ENCODE measurements around the gene PDZRN3.

The PDZRN3 gene

DNA sequence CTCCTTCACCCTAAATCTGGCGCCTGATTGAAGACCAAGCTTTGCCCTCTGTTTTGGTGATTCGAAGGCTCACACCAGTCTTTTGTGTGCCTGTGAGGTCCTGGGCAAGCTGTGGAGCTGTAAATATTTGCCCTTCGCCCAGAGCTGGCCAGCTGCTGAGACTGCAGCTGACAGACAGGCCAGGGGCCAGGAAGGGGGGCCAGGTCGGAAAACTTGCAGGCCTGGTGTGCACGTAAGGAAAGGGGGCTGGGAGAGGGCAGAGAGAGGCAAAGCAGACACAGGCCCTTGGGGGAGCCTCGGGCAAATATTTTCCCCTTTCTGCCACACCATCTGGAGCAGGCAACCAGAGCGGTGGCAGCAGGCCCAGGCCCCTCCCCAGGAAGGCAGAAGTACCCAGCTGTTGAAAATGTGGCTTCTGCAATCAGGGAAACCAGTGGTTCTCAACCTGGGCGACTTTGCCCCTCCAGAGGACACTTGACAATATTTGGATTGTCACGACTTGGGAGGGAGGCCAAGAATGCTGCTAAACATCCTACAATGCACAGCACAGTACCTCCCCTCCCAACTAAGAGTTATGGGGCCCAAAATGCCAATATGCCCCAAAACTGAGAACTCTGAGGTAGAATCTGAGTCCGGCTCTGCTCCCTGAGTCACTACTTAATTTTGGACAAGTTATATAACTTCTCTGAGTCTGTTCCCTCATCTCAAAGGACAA, 2.5 kb downstream of the PDZRN3 start:
- DNase-seq, result no peak

DNA sequence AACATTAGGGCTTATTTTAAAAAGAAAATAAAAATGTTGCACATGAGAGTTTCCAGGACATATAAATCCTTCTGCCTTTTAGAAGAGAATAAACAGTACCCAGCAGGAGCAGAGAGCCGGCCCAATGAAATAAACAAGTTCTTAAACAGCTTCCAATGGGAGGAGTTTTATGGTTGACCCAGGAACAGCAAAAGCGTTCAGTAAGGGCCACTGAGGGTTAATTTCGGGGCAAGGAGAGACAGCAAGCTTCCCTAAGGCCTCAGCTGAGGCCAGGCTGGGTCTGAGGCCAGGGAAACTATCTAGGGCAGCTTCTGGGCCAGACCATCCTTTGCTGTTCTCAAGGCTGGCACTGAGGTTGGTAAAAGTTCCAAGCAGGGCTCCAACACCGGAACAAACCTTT, 3.4 kb downstream of the PDZRN3 start:
- DNase-seq, result no peak

DNA sequence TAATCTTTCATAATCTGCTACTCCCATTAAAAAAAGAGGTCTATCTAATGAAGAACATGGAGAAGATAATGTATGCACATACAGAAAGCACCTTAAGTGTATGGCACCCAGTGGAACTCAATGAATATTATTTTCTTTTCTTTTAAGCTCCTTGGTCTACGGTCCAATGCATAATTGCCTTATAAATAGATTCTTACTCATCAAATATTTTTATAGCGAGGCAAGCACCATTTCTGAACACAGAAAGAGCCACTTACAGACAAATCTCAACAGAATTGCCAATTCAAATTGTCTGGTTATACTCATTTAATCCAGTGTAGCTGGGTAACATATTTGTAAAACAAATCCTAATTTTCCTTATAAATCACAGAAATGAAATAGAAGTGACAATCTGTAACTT, 6.3 kb downstream of the PDZRN3 start:
- no peak for DNase-seq

DNA sequence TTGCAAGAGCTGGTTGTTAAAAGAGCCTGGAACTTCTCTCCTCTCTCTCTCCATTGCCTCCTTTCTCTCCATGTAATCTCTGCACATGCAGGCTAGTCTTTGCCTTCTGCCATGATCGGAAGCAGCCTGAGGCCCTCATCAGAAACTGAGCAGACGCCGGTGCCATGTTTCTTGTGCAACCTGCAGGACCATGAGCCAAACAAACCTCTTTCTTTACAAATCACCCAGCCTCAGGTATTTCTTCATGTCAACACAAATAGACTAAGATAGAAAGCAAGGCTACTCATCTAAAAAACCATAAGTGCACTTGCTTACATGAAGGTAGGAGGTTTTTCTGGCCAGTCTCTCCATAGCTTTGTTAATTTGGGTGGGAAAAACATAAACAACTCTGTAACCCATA, 8.7 kb downstream of the PDZRN3 start:
- DNase-seq, result no peak

DNA sequence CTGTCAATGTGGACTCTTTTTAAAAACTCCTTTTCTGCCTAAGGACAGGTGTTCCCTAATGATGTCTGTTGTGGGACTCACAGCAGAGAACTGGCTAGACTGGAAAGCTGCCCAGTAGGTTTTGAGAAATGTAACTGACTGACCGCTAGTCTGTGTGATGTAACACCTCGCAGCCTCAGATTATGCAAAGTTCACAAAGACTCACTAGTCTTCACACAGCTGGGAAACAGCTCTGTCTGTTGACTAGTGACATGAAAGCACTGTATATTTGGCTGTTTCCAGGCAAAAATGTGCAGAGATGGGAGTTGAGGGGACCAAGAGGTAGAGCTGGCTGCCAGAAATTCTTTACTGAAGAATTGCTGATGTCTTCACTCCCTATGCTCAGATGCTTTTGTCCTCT, 10.3 kb downstream of the PDZRN3 start:
- DNase-seq, result no peak

DNA sequence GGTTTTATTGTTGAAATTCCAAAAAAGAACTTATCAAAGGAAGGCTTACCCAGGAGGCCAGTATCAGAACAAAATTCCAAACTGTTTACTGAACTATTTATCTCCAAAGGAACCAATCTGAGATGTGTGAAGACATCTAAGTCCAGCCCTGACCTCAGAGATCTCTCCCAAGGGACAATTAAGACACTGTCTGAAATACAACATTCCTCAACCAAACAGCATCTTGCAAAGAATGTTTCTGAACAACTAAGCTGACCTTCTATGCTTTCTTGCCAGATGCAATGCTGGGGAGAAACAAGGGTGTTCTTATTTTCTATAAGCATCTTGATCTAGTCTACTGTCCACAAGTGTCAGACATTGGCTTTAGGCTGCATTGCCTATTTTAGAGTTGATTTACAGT, 13.6 kb downstream of the PDZRN3 start:
- no peak for DNase-seq

DNA sequence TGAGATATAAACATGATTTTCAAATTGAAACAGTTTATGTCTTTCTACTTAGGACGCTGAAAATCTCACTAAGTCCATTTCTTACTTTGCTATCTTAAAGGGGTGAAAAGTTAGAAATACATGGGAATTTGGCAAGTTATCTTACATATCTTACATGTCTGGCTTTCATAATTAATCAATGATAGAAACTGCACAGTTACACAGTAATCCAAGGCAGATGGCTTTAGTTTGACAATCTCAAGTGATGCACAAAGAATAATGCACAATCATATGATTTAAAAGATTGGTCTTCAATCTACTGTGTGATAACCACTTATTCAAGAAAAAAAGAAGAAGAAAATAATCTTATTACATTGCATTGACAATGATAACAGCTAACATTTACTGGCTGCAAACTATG, 14.2 kb downstream of the PDZRN3 start:
- no peak for DNase-seq

DNA sequence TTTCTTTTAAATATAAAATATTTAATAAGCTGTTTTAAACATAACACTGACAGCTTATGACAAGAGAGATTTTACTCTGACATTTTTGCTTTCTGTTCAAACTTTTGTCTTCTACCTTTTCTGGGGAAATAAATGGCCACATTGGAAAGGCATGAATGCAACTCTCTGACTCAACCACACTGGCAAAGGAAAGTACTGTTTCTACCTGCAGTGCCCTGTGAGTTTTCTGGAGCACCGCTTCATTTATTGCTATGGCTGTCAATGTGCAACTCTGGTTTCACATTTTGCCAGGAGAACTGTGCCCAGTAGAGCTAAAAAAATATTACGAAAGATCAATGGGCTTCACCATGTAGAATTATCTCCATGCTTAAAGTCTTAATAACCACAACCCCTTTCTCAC, 15.1 kb downstream of the PDZRN3 start:
- DNase-seq, result no peak

DNA sequence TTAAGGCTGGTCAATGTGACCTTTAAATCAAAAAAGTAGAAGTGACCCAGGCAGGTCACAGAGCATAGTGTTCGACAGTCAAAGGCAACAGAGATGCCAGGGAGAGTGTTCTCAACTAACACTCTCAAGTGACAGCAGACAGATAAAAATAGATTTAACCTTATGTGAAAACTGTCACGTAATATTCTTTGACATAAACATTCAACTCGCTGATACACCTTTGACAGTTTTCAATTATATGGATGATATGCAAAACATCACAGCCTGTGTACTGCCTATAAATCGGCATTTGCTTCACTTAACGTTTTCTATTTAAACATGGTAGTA, 15.5 kb downstream of the PDZRN3 start:
- no peak for DNase-seq

DNA sequence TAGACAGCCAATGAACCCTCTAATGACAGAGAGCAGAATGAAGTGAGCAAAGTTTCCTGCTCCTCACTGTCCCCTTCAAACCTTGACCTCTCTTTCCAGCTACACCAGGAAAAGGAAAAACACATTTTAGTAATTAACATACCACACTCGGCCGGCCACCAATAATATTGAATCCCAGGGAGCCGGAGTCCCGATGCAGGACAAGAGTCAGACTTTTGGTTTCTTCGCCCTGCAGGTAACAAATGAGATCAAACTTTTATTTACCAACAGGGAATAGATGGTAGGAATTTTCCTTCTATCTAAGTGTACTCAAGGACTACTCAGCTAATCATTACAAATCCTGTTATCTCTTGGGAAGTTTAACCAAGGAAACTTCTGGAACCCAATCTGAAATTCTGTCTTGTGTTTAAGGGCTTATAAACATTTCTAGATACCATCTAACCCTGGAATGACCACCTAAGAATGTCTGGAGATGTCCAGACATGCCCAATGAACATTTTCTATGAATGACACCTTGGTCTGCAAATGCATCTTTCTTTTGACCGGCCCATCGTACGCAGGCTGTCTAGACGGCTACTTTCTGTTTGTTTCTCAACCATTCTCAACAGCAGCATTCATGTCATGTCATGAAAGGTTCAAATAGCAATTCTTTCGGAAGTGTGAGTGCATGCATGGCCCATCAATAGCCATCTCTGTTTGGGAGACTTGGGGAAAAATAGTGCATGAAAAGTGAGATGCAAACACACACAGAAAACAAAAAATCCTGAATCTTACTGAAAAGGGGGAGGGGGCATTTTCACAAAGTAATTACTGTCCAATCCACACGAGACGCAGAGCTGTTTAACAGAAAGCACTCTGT, 16.1 kb downstream of the PDZRN3 start:
- DNase-seq, result no peak

DNA sequence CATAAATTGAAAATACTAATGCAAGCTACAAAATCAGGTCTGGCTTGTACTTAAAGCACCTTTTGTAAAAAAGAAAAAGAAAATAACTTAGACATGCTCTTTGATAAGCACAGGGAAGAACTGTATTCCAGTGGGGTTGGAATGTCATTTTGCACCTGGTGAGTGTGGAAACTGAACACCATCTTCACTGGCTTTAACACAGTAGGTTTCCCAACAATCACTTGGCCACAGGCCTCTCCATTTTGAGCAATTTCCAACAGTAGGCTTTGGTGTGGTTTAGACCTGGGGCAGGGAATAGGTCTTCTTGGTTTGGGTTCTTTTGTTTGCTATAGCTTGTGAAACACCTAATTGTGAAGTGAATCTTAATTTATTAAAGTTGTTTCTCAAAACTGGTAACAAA, 18.9 kb downstream of the PDZRN3 start:
- no peak for DNase-seq

DNA sequence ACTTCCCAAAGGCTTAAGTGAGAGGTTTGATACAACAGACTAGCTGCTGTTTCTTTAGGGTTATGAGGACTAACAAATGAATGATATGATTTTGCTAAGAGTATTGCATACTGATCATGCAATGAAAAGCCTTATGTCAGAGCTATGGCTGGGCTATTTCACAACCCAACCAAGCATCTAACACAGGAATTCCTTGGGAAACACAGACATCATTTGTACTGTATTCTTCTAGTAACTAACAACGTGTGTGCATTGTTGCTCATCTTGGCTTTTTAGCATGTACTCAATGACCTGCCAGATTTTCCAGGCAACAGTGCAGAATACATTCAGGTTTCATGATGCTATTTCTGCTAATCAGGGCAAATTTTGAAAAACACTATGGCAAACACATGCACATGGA, 19.3 kb downstream of the PDZRN3 start:
- DNase-seq, result no peak

DNA sequence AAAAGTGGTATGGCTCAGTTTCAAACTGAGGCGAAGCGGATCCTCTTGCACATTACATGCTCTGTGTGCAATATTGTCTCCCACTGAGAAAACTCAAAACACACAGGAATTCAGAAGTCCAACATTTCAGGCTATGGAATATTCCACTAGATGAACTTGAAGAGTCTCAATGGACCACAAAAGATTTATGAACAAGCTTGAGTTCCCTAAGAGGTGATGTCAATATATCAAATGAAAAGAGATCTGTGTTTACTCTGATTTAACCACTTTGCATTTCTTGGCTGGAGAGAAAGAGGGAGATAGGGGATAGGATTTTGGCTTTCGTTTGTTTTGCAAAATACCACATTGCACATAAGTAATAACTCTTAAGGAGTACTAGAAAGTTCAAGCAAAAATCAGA, 20.3 kb downstream of the PDZRN3 start:
- DNase-seq, result no peak

DNA sequence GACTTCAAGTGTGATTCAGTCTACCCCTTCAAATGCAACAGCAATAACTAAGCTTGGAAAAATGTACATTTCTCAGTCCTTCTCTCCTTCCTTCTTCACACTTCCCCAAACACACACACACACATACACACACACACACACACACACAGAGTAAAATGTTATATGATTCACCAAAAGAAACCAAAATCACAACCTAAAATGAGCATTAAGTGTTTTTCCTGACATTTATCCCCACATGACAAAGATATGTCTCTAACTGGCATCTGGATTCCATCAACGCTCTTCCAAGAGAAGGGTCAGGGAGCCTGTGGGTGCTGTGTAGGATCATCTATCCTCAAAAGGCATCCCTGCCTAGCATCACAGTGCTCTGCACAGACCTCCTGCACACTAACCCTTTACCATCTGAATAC, 21.0 kb downstream of the PDZRN3 start:
- DNase-seq, result no peak

DNA sequence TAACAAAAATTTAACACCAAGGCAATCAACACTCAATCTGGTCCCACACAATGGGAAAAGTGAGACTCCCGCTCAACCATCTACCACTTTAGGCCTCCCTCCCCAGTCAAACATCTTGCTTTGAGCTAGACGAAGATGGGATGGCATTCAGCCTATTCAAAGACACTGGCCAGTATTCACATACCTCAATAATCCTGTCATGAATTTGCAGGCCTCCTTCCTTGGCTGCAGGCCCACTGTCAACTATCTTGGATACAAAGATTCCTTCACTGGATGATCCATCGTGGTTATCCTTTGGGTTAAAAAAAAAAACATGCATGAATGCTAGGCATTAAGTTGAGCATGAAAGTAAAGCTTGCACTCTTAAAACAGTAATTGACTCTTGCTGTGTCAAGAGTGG, 22.6 kb downstream of the PDZRN3 start:
- DNase-seq, result no peak

DNA sequence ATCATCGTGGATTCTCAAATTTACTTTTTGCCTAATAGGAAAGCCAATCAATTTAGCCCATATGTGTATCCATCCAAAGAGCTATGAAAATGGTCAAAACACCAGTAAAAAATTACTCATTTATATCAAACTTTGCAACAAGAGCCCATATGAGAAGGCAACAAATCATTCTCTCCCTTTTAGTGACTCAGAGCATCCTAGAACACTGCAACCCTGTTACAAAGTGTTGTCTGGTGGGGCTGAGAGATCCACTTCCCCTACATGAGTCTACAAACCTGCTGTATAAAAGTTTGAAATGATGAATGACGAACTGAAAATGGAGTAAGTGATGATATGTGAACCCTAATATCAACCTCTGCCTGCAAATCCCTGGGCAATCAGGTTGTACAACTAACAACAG, 23.3 kb downstream of the PDZRN3 start:
- no peak for DNase-seq

DNA sequence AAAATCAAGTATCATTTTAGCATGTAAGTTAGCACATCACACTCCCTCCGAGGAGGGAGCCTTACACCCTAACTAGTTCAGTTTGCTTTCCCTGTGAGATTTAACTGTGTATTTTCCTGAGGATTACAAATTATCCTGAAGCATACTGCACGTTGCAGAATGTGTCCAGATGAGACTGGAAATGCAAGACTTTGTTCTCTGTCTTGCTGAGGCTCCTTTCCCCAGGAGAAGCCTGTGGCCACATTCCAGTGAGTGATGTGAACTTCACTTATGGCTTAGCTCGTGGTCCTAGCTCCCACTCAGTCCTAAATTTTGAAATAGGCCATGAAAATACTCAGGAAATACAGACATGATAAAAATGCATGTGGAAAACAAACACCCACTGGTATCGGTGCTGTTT, 23.7 kb downstream of the PDZRN3 start:
- DNase-seq, result no peak

DNA sequence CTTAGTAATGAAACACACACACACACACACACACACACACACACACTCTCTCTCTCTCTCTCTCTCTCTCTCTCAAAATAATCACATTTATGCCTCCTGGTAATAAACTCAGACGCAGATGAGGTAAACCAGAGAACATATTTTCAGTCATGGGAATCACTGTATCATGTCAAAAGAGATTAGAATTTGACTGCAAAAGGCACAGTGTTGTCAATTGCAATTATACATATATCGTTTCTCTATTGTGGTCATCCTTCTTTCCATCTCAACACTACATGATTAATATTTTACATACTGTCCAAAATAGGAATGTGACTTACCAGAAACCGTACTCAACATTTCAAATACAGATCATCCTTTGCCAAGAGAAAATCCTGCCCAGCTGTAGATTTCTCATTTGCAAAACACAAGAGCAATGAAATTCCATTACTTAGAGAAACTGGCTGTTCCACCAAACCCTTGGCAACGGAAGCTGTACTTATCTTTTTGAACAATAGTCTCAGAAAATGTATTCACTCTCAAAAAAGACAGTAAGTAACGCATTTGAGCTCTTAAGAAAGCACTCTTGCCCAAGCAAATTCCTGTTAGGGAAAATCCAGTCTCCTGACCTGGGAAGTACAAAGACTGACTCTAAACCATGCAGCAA, 24.3 kb downstream of the PDZRN3 start:
- DNase-seq, result no peak

DNA sequence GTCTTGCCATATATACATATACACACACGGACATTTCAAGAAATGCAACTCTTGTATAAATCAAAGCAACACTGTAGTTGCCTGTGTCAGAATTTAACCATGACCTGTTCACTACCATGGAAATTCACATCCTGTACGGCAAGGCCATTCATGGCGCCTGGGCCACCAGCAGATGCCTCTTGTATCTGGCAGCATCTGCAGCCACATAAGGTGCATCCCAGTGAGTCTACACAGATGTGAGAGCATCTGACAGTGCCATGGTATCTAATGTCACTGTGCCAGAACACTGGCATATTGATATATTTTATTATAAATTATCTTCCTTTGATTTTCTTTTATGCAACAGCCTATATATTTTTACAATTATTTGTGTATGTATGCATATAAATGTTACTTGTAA, 25.1 kb downstream of the PDZRN3 start:
- DNase-seq, result no peak

DNA sequence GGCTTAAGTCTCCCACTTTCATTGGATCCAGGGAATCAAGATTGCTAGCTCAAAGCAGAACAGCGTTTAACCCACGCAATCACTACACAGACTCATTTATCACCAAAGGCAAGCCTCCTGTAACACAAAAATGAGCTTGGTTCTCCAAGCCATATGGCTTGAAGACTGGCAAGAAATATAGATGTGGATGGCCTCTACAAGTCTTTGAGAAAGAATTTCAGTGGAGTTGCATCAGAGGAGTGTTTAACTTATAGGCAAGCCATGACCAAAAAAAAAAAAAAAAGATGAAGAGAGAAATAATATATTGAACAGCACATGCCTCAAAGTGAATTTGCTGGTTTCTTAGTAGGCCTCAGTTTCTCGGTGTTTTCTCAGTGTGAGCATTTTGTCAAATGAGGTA, 27.3 kb downstream of the PDZRN3 start:
- no peak for DNase-seq

DNA sequence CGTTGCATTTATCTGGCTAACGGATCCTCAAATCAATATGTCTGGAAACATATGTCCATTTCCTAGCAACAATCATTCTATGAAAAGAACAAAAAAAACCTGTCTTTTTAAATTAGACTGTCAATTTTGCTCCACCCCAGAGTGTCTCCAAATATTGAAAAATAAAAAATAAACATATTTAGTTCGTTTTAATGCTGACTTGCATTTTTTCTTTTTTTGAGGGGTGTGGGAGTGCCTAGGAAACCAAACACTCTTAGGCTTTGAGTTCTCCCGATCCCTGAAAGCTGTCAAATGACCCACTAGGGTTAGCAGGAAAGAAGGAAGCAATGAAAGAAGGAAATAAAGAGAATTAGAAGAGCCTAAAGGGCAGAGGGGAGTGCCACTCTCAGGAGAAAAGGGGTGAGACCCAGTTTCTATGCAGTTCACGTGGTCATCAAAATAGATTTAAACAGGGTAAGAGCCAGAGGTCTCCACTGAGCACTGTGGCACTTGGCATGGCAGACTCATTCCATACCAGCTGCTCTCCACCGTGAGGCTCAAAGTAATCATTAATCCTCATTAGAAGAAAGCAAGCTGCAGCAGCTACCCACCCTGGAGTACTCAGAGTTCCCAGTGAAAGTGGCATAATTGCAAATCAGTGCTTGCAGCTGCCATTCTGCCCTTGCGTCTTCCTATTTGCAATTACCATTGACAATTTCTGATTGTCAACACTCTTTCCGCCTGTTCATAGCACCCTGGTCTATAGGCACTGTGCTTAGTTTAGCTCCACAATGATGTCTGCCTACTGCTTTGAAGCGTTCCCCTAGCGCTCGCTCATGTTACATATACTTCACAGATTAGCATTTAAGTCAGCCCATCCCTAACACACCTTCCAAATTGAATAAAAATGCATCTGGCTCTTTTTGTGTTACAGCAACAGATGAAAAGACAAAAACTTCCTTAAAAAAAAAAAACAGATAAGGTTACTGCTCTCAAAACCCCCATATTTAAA, 32.3 kb downstream of the PDZRN3 start:
- DNase-seq, result no peak

DNA sequence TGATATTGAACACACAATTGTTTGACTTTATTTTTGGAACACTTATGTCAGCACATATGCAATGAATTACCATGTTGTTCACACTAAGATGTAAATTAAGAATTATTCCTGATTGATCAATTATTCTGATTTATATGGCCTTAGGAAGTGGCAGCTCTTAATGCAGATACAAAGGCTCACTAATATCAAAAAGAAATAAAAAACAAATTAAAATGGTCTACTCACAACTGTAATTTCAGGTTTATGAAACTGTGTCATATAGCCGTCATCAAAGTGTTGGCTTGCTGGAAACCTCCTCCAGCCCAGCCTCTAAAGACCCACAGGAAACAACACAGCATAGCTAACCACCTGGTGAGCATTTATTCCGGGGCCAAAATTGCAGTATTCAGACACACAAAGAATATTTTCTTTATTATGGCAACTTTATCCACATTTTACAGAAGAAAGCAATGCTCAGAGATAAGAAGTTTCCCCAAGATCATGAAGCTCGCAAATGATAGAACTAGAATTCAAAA, 33.4 kb downstream of the PDZRN3 start:
- no peak for DNase-seq

DNA sequence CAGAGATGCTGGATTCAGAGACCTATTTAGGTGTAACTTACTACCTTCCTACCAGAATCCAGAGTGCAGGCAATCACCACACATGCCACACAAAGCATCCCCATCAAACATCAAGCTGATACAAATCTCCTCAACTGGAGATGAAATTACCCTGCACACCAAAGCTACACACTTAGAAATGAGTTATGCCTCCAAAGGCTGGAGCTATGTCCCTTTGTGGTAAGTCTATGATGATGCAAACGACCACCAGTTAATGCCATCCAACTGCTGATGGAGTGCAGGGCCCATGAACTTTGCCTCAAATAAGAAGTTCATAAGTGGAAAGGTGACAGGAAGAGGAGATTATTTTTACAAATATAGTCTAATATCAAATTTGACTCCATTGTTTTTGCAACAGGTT, 38.1 kb downstream of the PDZRN3 start:
- no peak for DNase-seq

Measured in cortex of kidney (tissue), 1 donor.